Endothelial cell of umbilical vein (primary cell): ENCODE results near the gene LFNG. TPM values are rescaled to one million over a fixed set of nuclear protein-coding genes. Genes with fewer than 3 reads are reported as not detected.

Experiments used
- BruUV-seq: library from RNA; stranded (reverse); fragments of 400-500 nt; replicated peaks from 2 replicates; lab custom pipeline; 2021; lab: Mats Ljungman, UMichigan
- CTCF ChIA-PET: fragments of 300-600, 350-600 bp; sonication (Branson Sonifier 250); formaldehyde crosslinking; loops from one replicate; lab custom pipeline; 2021; ENCODE audit warnings: antibody characterized with exemption, inconsistent platforms; lab: Charles Lee
- POLR2A ChIA-PET: fragments of 300-600, 350-600 bp; sonication (Branson Sonifier 250); formaldehyde crosslinking; loops from one replicate; lab custom pipeline; 2021; ENCODE audit warnings: antibody characterized with exemption, inconsistent platforms; lab: Charles Lee
- DNase-seq: peaks from one replicate; pipeline ENCODE4 v3.0.0-alpha.2; 2011; ENCODE audit warnings: low read depth, low spot score
- FAIRE-seq: peaks from 2 replicates; lab custom pipeline; 2011; peaks lifted over from hg19 to GRCh38; lab: Jason Lieb, UNC
- H2AFZ ChIP-seq: 2 replicates; pipeline ENCODE4 v1.6.0; 2012; ENCODE audit warnings: low read depth, low read length, control low read depth, inconsistent platforms
- H3K27ac ChIP-seq: 2 replicates; pipeline ENCODE4 v1.5.1; 2011; ENCODE audit warnings: low read depth, mild to moderate bottlenecking, control low read depth, low read length, moderate library complexity; ENCODE audit not compliant: insufficient read depth
- H3K27me3 ChIP-seq, 2 experiments: 2 replicates each; pipeline versions ENCODE4 v1.6.0 to v1.6.1; 2011; ENCODE audit warnings: low read length in 2 of 2, mixed read lengths in 1 of 2; ENCODE audit not compliant: control insufficient read depth in 2 of 2, insufficient read depth in 2 of 2
- H3K36me3 ChIP-seq, 2 experiments: 2 replicates in 1 of 2; 3 replicates in 1 of 2; pipeline ENCODE4 v1.5.1; 2011; ENCODE audit warnings: low read length in 2 of 2, mild to moderate bottlenecking in 1 of 2, moderate library complexity in 1 of 2; ENCODE audit not compliant: control insufficient read depth in 2 of 2, insufficient read depth in 2 of 2; ENCODE audit errors: extremely low read depth in 1 of 2
- H3K4me1 ChIP-seq: 3 replicates; pipeline ENCODE4 v1.5.1; 2011; ENCODE audit warnings: mild to moderate bottlenecking, low read length; ENCODE audit not compliant: control insufficient read depth, insufficient read depth; ENCODE audit errors: extremely low read depth
- H3K4me2 ChIP-seq: 2 replicates; pipeline ENCODE4 v1.6.1; 2011; ENCODE audit warnings: low read length, control low read depth, mixed read lengths; ENCODE audit not compliant: insufficient read depth
- H3K4me3 ChIP-seq, 3 experiments: fragments of 200-600 bp in 1 of 3; sonication (generic), shearing (Covaris generic) in 1 of 3; replicated peaks in 1 of 3; 2 replicates each; pipeline ENCODE4 v1.5.1; 2011 to 2016; ENCODE audit warnings: control low read depth in 3 of 3, low read length in 3 of 3, mild to moderate bottlenecking in 2 of 3, inconsistent platforms in 1 of 3, low read depth in 1 of 3, moderate library complexity in 1 of 3; ENCODE audit not compliant: insufficient read depth in 1 of 3
- H3K79me2 ChIP-seq: 2 replicates; pipeline ENCODE4 v1.6.0; 2012; ENCODE audit warnings: low read length, inconsistent platforms; ENCODE audit not compliant: control insufficient read depth, insufficient read depth
- H3K9ac ChIP-seq: replicated peaks from 2 replicates; pipeline ENCODE3; 2011; ENCODE audit warnings: low read length, control low read depth; ENCODE audit not compliant: insufficient read depth; ENCODE audit errors: extremely low read depth
- H3K9me1 ChIP-seq: replicated peaks from 3 replicates; pipeline ENCODE4 v1.6.0; 2011; ENCODE audit warnings: mild to moderate bottlenecking, low read length; ENCODE audit not compliant: control insufficient read depth, insufficient read depth; ENCODE audit errors: extremely low read depth
- H3K9me3 ChIP-seq: replicated peaks from 2 replicates; pipeline ENCODE4 v1.5.1; 2012; ENCODE audit warnings: low read length, inconsistent platforms; ENCODE audit not compliant: control insufficient read depth, insufficient read depth
- H4K20me1 ChIP-seq: replicated peaks from 2 replicates; pipeline ENCODE3; 2011; ENCODE audit warnings: mild to moderate bottlenecking, low read length; ENCODE audit not compliant: control insufficient read depth, insufficient read depth; ENCODE audit errors: extremely low read depth
- EZH2 ChIP-seq: IDR thresholded peaks from 2 replicates; pipeline ENCODE4 v1.6.1; 2012; ENCODE audit warnings: borderline replicate concordance, low read depth, mild to moderate bottlenecking, moderate library complexity, low read length, inconsistent platforms; ENCODE audit not compliant: severe bottlenecking
- FOS ChIP-seq: IDR thresholded peaks from 2 replicates; pipeline ENCODE4 v1.6.1; 2011; ENCODE audit warnings: mild to moderate bottlenecking, low read length, moderate library complexity, borderline replicate concordance; ENCODE audit not compliant: insufficient read depth
- GATA2 ChIP-seq: IDR thresholded peaks from 2 replicates; pipeline ENCODE4 v1.7.0; 2011; ENCODE audit warnings: low read depth, mild to moderate bottlenecking, moderate library complexity, mixed read lengths, low read length; ENCODE audit not compliant: insufficient read length, insufficient read depth
- JUN ChIP-seq: IDR thresholded peaks from 2 replicates; pipeline ENCODE4 v1.6.1; 2011; ENCODE audit warnings: borderline replicate concordance, low read depth; ENCODE audit not compliant: insufficient read length, insufficient read depth
- MYC ChIP-seq: IDR thresholded peaks from one replicate; pipeline ENCODE4 v1.6.1; 2011; ENCODE audit warnings: mild to moderate bottlenecking, low read depth, low read length
- POLR2A ChIP-seq: IDR thresholded peaks from 2 replicates; pipeline ENCODE4 v1.6.1; 2012; ENCODE audit warnings: low read depth, mild to moderate bottlenecking, control low read depth, low read length
- POLR2AphosphoS5 ChIP-seq: IDR thresholded peaks from 2 replicates; pipeline ENCODE4 v1.6.1; 2012; ENCODE audit warnings: low read depth, mild to moderate bottlenecking, control low read depth, low read length, moderate library complexity; ENCODE audit not compliant: insufficient read depth
- dilution Hi-C: fragments of 300-500 bp; cut with MboI; formaldehyde crosslinking; loops from one replicate; pipeline ENCODE4 v1.15.0; 2019; ENCODE audit warnings: low sequenced_read_pairs; ENCODE audit not compliant: extremely low pct_ligation_motif_present
- intact Hi-C: fragments of 100-400 bp; cut with micrococcal nuclease; formaldehyde crosslinking; loops from one replicate; pipeline ENCODE4 v1.10.0; 2022
- polyA plus RNA-seq, 4 experiments: library from polyadenylated mRNA; depleted of rRNA in 3 of 4; stranded (reverse) in 3 of 4; unstranded in 1 of 4; fragments of >200 nt; gene quantifications; 2 replicates each; pipeline versions ENCODE4 v1.2.1 to v1.2.3, GENCODE V29; 2011 to 2012; ENCODE audit warnings: missing spikeins in 1 of 4
- total RNA-seq: library from RNA; stranded (reverse); gene quantifications from 2 replicates; pipeline ENCODE4 v1.2.3, GENCODE V29; 2021
- TF ChIP-seq, protein P1 (sequence below), 2 donors: IDR thresholded peaks; 1 replicate in 1 of 2; 2 replicates in 1 of 2; pipeline ENCODE4 v1.5.1; 2011; ENCODE audit warnings: low read length in 2 of 2, mild to moderate bottlenecking in 2 of 2, moderate library complexity in 2 of 2, control low read depth in 1 of 2, inconsistent platforms in 1 of 2, low read depth in 1 of 2; ENCODE audit not compliant: insufficient read depth in 1 of 2; ENCODE audit errors: extremely low read depth in 1 of 2
- TF ChIP-seq, protein P2 (sequence below): IDR thresholded peaks from 2 replicates; pipeline ENCODE4 v1.6.1; 2011; ENCODE audit not compliant: insufficient read depth, insufficient read length

LFNG gene
- total and polyA plus RNA-seq, 2 donors (not counting 3 experiments of a cell fraction or from before 2014, with no cell fraction given), result 12.6 to 13.1 TPM

DNA sequence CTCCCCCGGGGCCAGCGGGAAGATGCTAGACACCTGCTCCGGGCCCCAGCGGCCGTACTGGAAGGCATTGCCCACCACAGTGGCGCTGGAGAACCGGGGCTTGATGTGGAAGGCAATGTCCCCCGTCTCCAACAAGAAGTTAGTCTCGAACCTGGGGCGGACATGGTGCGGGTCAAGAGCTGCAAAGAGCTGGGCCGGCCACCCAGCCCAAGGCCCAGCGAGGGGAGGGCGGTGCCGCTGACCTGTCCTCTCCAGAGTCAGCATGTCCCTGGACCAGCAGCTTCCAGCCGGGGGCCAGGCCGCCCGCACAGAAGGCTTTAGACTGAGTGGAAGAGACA, 43.9 kb upstream of the LFNG start:
- H2AFZ ChIP-seq, result no peak overlapping the region
- no peaks in the 10 kb centered on the region for H3K36me3 ChIP-seq
- H3K4me1 ChIP-seq, result peaks cover 7% of the 10 kb centered on the region
- H3K9me3 ChIP-seq, result no peaks in the 10 kb centered on the region
- ChIA-PET CTCF (no interaction called here), POLR2A (no interaction called here)
- no peak overlapping the region for H3K4me3 ChIP-seq
- H3K9ac ChIP-seq, result no peak overlapping the region
- DNase-seq (no peak), FAIRE-seq (no peak)
- peaks cover 0 to 2% of the 10 kb centered on the region in 2 experiments for H3K27me3 ChIP-seq
- dilution Hi-C loops (no loop called here), intact Hi-C loops (loop anchor here (2.0 to 10.0 kb wide), 3 partner anchors 45 to 187 kb away; partner anchors contain the start of gene TTYH3)
- no peaks in the 10 kb centered on the region for H3K9me1 ChIP-seq
- no TSS peak for BruUV-seq
- no peak overlapping the region for H3K27ac ChIP-seq
- no peaks in the 10 kb centered on the region for H4K20me1 ChIP-seq
- no peak for TF ChIP-seq EZH2
- TF ChIP-seq JUN, result no peak
- TF ChIP-seq, protein P1, sequence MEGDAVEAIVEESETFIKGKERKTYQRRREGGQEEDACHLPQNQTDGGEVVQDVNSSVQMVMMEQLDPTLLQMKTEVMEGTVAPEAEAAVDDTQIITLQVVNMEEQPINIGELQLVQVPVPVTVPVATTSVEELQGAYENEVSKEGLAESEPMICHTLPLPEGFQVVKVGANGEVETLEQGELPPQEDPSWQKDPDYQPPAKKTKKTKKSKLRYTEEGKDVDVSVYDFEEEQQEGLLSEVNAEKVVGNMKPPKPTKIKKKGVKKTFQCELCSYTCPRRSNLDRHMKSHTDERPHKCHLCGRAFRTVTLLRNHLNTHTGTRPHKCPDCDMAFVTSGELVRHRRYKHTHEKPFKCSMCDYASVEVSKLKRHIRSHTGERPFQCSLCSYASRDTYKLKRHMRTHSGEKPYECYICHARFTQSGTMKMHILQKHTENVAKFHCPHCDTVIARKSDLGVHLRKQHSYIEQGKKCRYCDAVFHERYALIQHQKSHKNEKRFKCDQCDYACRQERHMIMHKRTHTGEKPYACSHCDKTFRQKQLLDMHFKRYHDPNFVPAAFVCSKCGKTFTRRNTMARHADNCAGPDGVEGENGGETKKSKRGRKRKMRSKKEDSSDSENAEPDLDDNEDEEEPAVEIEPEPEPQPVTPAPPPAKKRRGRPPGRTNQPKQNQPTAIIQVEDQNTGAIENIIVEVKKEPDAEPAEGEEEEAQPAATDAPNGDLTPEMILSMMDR (IDR thresholded peaks at IDR 0.05; ENCODE audit: extremely low read depth in 1 of 2, insufficient read depth in 1 of 2, low read depth in 1 of 2, low read length in 2 of 2), result no peak
- no peak for TF ChIP-seq POLR2A
- no peak for TF ChIP-seq MYC
- TF ChIP-seq, protein P2, sequence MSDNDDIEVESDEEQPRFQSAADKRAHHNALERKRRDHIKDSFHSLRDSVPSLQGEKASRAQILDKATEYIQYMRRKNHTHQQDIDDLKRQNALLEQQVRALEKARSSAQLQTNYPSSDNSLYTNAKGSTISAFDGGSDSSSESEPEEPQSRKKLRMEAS, result no peak
- TF ChIP-seq POLR2AphosphoS5, result no peak
- TF ChIP-seq FOS, result no peak
- TF ChIP-seq GATA2, result no peak
- no peak overlapping the region for H3K4me2 ChIP-seq
- H3K79me2 ChIP-seq, result no peaks in the 10 kb centered on the region
